ENCODE results near the gene ZBTB17.

Gene ZBTB17

GRCh38 chr1:15934211-15935055, 41.5 kb downstream of the ZBTB17 start:
- TF ChIP-seq CTCF (IDR thresholded peaks at IDR 0.05) = no peak

GRCh38 chr1:15933684-15934083, 42.2 kb downstream of the ZBTB17 start:
- TF ChIP-seq CTCF (IDR thresholded peaks at IDR 0.05) = no peak

GRCh38 chr1:15932612-15933011, 43.3 kb downstream of the ZBTB17 start:
- TF ChIP-seq CTCF (IDR thresholded peaks at IDR 0.05) = no peak

- TF ChIP-seq CTCF (IDR thresholded peaks at IDR 0.05) = no peak
Measured at GRCh38 chr1:15931884-15932283, 44.0 kb downstream of the ZBTB17 start.

- TF ChIP-seq CTCF (IDR thresholded peaks at IDR 0.05) = no peak
Measured at GRCh38 chr1:15931401-15931800, 44.5 kb downstream of the ZBTB17 start.

- TF ChIP-seq CTCF (IDR thresholded peaks at IDR 0.05) = no peak
Measured at GRCh38 chr1:15928971-15929965, 46.6 kb downstream of the ZBTB17 start.

GRCh38 chr1:15923241-15923640, 52.7 kb downstream of the ZBTB17 start:
- TF ChIP-seq CTCF (IDR thresholded peaks at IDR 0.05) = no peak

Measured in LNCAP (cell line).